Measurements from ENCODE around the gene CNTN5.
A peak's percentile ranks its signal among the peaks of the same experiment; 100 is the strongest.
"Not testable (repeated sequence)": the region's sequence is repeated elsewhere in the genome, so short reads cannot be mapped to it uniquely, and the experiment has no call there.

The CNTN5 gene
- 0 reads per million in 3 experiments for total RNA-seq

DNA sequence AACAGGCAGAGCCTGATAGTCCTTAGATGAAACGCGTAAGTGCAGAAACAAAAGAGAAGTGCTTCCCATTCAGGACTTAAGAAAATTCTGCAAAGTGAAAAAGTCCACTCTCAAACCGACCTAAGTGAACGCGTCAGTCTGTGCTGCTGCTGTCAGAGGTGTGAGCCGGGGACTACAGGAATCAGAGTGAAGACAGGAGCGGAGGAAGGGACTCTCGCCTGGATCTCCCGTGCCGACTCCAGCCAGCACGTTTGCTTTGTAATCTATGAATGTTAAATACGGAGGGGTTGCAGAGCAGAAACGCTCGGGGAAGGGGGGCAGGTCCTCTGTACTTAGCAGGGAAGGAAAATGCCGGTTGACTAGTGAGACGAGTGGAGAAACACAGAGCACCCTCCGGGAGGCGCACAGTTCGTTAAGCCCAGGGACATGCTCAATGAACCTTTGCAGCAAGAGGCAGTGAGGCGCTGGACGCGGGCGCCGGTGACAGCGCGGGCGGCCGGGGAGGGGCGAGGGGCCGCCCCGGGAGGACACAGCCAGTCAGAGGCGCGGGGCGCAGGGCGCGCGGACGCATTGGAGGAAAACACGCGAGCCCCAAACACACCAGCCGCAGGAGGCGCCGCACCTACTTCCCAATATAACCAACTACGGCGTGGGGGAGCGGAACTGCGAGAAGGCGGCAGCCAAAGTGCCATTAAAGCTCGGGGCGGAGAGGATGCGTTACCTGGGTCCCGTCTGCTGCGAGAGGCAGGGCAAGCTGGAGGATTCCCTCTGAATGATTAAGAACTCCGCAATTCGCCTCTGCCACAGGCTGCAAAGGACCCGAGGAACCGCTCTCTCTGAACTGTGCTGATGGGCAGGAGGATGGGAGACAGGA, at the start of gene CNTN5:
Gene CNTN5 (plus strand): TSS at position 598 of the 874 bp plus-strand sequence.
- DNase-seq: no peak

DNA sequence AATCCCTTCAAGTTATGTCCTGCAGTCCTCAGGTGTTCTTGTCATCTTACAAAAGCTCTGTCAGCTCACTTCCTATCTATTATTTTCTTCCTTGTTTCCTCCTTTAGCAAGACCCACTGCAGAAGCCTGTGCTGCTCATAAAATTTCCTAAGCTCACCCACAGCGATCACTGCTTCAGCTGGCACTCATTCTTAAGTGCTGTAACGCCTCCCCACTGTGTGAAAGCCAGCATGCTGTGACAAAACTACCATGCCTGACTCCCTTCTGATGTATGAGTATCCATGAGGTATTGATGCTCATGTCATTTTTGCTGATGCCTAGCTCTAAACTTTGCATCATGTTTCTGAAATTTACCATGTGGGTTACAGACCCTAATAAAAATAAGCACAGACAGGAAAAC, 41.5 kb upstream of the CNTN5 start:
- DNase-seq: no peak

DNA sequence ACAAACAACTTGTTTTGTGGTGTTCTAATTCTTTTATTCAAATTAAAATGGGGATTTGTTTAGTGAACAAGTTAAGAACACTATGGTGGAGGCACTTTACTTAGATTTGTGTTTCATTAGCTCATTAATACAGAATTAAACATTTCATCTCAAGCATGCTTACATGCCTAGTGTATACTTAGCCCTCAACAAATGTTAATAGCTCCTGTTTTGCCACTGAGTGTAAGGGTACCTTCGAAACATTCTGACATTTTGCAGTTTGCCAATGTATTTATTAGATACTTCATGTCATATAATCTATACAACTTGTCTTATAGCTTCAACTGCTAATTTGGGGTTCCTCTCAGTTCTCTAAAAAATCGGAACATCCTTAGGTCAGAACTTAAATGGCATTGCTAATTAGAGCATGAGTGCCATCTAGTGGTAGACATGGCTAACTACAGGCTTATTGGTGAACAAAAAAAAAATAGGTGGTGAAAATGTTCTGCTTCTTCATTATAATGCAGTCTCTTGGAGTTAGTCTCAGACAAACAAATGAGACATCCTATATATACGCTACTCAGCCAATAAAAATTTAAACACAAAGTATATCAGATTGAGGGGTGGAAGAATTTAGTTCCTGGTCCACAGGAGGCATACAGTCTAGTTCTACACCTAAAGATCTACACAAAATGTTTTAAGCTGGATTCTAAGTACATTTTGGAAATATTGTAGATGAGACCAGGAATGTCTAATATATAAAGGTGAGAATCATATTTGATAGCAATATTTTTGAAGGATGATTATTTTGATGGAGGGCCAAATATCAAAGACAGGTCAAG, 4.9 kb upstream of the CNTN5 start:
- peak; percentile 12 for DNase-seq

DNA sequence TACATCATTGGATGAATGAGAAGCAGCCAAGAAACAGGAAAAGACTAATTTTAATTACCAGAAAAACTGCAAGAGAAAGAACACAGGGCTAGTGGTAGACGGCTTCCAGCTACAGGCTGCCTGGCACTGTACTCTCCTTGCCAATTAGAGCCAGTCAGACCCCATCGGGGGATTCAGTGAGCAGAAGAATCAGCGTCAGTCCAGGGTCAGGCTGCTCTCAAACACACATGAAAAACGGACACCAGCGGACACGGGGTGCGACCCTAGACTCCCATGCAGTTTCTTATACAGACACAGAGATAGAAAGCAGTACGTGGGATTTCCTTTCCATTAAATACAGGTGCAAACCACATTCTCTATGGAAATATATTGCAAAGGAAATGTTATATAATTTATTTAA, 1.1 kb upstream of the CNTN5 start:
- DNase-seq: no peak

DNA sequence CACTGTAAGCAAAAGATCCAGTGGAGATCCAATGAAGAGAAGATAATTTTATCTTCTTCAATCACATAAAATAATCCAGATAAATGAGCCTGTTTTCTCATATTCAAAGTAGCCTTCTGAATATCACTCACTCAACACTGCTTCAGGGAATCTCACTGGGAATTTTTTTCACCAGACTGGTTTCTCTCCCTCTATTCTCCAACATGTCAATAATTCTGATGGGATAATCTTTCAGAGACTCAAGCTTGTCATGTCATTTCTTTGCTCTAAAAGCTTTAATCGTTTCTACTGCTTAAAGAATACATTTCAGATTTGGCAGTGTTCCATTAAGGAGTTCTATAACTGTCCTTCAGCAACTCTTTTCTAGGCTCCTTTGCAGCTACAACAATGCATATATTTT, 16.3 kb downstream of the CNTN5 start:
- DNase-seq: no peak

DNA sequence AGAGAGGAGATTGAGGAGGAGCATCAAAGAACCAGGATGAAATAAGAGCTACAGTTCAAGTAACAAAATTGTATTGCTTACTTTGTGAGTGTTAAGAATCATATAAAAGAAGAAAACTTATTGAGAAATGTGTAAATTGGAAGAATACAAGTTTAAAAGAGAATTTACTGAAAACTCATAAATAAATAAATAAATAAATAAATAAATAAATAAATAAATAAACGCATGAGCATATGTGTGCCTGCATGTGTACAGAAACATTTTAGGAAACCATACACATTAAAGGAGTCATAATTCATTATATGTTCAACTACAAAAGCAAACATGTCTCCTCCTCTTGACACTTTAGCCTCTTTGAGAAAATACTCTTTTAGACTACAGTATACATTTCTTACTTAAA, 42.6 kb downstream of the CNTN5 start:
- DNase-seq: no peak

DNA sequence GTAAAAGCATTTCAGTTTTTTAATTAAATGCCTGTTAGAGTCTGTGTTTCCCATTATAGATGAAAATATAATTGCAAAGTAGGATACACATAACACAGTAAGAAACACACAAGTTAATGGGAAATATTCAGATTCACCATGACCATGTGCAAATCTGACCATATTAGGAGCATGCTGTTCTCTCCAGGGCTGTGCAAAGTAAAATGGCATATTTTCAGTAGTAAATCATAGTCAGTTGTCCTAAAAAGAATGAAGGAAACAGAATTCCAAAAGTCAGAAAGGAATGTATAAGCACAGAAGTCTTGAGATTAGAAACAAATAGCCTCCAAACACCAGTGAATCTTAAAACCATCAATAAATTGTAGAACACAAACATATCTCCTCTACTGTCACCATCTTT, 44.4 kb downstream of the CNTN5 start:
- no peak for DNase-seq

DNA sequence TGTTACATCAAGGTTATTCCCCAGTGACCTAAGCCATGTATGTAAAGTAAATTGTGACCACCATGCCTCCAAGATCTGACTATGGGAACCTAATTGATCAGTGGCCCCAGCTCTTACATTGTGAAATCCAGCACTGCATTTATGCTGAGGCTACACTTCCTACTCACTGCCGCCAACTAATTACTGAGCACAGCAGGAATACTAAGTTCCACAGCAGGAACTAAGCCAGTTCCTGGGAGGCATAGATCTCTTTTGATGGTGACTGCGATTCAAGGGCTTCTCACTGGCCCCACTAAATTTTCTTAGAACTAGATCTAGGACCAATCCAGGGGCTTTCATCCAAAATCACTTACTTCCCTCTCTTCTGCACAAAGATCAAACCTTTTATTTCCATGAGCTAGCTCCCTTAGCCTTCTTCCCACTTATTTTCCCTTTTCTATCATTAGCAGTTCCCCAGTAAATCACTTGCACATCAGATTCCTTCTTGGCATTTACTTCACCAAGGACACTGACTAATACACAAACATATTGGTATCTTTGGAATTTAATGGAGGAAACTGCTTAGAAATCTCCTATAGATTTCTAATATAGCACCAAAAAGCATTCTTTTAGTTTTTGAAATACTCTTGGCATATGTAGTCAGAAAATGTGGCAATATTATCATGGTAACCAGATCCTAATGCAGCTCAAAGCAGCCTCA, 46.0 kb downstream of the CNTN5 start:
- DNase-seq: no peak

DNA sequence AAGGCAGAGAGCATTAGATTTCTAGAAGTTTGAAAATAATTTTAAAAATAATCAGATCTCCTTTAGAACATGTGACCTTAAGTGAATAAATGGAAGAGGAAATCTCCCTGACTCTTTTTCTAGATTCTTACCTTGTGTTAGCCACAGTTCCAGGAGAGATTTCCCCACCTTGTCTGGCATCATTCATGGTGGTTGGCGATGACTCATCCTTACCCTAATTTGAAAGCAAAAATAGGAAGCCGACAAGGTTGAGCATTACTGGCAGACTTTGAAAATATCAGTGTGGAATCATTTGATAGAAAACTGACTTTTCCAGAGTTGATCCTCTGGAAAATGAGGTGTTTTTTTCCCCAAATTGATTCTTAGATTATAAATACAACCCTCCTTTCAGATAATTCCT, 48.1 kb downstream of the CNTN5 start:
- no peak for DNase-seq

DNA sequence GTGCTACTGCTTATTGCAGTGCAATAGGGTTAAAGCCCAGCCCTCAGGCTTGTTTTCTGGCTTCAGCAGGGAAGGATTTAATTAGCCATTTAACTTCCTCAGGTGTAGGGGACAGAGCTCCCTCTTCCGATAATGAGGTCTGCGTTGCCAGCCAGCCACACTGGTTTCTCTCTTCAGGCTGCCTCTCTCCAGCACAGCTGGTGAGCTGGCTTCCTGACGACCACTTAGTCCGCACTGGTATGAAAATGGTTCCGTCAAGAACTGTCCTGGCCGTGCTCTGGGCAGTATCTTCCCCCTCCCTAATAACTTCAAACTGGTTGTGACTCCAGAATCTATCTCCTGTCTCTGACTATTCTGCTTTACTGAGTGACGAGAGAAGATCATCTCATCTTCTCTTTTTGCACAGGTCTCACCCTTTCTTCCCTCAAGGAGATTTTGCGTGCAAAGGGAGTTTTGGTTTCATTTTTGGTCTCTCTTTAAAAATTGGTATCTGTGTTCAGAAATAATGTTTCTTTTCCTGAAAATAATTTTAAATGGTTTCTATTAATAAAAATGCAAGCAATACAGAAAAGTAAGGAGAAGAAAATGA, 49.2 kb downstream of the CNTN5 start:
- no peak for DNase-seq

DNA sequence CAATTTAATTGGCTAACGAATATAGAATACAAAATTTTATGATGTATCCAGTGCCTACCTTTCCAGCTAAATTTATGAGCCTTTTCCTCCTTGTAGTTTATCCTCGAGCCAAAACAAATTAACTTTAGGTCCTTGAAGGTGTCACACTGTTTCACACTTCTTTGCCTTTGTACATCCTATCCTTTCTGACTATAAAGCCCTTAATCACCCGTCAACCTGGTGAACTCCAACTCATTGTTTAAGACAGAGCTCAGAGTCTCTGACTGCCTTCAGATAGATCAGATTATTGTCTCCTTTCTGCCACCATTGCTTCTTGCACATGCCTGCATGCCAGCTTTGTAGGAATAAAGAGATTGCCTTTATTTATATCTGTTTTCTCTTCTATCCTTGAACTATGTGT, 58.8 kb downstream of the CNTN5 start:
- no peak for DNase-seq

DNA sequence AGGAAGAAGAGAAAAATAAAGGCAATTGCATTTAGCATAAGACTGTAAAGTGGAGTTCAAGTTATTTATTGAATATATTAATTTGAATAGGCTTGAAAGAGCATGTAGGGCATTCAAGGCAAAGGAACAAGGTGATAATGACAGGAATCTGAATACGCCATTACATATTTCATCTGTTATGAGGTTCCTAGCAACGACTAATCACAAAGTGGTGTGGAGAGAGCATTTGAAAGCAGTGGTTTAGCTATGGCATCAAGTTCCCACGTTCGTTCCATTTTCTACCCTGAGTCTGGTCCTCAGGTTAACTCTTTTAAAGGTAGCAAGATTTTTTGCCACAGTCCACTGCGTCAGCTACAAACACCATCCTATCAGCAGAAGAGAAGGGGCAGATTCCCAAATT, 59.4 kb downstream of the CNTN5 start:
- DNase-seq: no peak

DNA sequence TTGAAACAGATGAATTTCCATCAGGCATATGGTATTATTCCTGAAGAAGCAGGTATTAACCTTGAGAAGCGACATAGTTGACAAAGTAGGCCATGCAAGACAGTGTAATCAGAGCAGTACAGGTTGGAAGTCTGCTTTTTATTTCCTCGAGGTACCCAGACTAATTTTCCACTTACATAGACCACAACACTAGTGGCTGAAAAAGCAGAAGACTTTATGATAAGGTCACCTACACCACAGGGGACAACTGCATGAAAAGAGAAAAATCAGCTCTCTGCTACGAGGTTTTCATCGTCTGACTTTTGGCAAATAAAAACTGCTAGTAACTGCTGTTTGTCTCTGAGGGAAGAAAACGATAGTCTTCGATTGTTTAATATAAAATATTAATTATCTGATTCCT, 77.5 kb downstream of the CNTN5 start:
- DNase-seq: no peak

DNA sequence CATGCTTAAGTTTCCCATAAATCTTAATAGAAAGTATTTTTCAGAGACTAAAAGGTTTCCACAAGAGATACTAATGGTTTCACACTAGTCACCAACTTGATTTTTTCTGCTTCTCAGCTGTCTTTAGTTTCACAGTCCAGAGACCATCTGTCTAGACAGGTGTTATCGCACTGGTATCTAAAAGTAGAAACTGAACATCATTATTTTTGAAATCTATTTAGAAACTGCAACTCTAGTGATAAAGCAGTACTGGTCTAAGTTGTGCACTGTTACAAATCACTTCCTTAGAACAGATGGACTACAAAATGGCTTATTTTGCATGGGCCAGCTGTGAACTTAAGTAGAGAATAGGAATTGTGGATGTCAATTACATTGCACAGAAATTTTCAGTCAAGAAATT, 78.0 kb downstream of the CNTN5 start:
- DNase-seq: no peak

DNA sequence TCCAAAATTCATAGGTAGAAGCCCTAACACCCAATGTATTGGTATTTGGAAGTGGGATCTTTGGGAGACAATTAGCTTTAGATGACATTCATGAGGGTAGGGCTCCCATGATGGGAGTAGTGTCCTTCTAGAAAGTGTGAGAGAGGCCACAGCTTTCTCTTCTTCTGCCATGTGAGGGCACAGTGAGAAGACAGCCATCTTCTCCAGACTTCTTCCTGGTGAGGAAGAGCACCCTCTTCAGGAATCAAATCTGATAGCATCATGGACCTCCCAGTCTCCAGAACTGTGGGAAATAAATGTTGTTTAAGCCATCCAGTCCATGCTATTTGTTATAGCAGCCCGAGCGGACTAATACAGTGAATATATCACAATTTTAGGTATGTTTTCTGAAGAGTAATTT, 96.9 kb downstream of the CNTN5 start:
- DNase-seq: no peak

DNA sequence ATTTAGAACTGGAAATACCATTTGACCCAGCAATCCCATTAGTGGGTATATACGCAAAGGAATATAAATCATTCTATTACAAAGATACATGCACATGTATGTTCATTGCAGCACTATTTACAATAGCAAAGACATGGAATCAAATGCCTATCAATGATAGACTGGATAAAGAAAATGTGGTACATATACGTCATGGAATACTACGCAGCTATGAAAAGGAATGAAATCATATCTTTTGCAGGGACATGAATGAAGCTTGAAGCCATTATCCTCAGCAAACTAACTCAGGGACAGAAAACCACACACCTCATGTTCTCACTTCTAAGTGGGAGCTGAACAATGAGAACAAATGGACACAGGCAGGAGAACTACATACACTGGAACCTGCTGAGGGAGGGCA, 113.1 kb downstream of the CNTN5 start:
- not testable (repeated sequence) for DNase-seq

DNA sequence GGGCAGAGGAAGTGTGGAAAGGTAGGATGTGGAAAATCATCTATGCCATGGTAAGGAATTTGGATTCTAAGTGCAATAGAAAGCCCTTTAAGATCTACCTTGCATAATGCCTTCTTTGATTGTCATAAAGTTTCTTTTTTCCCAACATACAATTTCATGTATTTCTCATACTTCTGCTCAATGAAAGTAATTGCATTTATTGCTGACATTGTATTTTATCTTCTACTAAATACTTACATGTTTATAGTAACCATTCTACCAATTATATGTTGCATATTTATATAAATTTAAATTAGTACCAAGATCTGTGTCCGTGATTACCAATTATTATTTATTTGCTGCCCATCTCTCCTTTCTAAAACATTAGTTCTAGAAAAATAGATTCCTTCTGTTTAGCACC, 114.8 kb downstream of the CNTN5 start:
- no peak for DNase-seq

DNA sequence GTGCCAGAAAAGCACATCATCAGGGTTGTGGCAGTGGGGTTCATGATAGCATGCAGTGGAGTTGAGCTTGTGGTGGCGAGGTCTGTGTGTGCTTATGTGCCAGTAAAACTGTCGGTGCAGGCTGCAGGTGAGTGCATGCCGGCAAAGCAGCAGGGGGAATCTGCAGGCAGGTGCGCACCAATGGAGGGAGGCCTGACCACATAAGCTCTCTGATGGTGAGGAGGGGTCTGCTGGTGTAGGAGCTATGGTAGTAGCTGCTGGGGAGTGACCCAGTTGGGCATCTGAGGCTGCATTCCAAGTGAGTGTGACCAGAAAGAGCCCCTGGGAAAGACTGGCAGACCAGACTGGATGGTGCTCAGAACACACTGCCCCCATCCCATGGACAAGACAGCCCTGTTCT, 121.5 kb downstream of the CNTN5 start:
- DNase-seq: no peak

DNA sequence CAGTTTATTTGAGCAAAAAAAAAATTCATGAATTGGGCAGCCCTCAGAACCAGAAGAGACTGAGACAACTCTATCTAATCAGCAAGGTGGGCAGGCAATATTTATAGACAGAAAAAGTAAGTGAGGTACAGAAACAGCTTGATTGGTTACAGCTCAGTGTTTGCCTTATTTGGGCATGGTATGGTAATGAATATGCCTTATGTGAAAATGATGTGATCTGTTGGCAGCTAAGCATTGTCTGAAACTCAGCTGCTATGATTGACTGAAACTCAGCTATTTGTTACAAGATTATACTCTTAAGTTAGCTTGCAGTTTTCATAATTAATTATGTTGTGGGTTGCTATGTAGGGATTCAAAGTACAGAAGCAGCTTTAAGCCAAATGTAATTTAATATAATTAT, 127.6 kb downstream of the CNTN5 start:
- DNase-seq: no peak

DNA sequence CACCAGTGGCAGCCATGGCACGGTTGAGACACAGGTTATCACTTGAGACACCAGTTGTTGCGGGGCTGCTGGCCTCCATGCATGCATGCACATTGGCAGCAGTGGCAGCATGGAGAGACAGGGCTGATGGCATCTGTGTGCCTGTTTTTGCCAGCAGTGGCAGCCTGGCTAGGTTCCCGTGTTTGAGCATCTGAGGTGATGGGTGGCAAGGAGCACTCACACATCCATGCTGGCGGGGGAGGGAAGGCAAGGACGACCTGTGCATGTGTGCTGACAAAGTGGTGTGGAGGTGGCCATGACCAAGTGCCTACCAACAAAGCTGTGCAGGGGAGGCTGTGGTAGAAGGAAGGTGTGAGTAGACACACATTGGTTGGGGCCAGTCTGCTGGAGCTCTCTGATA, 133.5 kb downstream of the CNTN5 start:
- no peak for DNase-seq

DNA sequence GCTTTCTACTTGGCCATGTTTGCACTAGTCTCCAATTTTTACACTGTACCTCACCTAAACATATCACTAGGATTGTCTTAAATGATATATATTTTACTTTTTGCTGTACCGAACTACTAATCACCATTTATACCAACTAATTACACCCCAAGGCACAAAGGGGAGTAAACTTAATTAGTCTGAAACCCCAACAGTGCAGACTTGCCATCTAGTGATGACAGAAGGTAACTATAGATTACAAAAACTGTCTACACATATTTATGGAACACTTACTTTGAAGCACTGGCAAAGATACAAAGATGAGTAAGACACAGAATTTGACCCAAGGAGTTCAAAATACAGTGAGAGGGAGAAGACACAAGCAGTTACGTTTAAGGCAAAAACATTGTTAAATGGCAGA, 139.7 kb downstream of the CNTN5 start:
- DNase-seq: no peak

DNA sequence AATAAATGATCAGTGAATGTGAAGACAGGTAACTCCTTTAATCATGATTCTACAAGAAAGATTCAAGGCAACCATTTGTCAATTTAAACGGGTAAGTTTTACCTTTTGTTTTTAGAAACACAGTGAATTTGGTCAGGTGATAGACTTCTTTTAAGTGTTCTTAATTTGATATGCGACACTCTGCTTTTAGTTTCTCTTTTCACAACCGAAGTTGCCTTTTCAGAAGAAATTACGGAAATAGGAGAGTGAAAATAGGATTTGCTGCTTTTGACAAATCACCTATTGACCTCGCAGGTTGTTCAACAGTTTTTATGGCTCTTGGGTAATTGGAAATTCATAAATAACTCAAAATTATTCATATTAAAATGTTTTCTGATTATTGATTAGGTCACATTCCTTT, 142.1 kb downstream of the CNTN5 start:
- no peak for DNase-seq

DNA sequence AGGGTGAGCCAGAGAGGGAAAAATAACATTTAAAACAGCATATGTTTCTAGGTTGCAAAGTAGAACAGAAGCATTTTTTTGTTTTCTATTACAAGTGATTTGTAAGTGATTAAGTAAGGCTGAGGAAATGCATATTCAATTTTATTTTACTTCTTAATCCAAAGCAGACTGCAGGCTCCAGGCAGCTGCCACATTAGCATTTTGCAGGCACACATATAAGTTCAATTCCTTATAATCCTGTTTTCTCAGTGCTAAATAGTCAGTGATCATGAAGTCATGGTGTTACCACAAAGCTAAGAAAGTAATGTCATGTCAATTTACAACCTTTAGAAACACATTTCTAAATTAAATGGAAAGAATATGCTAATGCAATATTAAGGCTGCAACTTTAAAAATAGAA, 149.8 kb downstream of the CNTN5 start:
- DNase-seq: no peak
